Fibroblast of lung (primary cell): ENCODE data around the gene PRDX3.

Experiments used
- EZH2 ChIP-seq: IDR thresholded peaks from 2 replicates; pipeline ENCODE4 v1.5.1; 2012; ENCODE audit warnings: low read length, control low read depth, mild to moderate bottlenecking; ENCODE audit errors: missing control alignments
- TF ChIP-seq, protein P1 (sequence below), 2 donors: IDR thresholded peaks in 1 of 2; conservative IDR thresholded peaks in 1 of 2; 1 replicate in 1 of 2; 2 replicates in 1 of 2; pipeline ENCODE4 v1.5.1; 2011 to 2012; ENCODE audit warnings: low read length in 2 of 2, control low read depth in 1 of 2, inconsistent platforms in 1 of 2, low read depth in 1 of 2, mild to moderate bottlenecking in 1 of 2

DNA sequence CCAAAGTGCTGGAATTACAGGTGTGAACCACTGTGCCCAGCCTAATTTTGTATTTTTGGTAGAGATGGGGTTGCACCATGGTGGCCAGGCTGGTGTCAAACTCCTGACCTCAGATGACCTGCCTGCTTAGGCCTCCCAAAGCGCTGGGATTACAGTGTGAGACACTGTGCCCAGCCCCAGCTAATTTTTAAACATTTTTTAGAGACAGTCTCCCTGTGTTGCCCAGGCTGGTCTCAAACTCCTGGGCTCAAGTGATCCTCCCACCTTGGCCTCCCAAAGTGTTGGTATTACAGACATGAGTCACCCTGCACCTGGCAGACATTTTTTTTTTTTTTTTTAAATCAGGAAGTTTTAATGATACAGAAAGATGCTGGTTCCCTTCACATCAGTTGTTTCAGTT lies 59.2 kb downstream of the PRDX3 start:
- no peak for TF ChIP-seq EZH2
- TF ChIP-seq, protein P1, sequence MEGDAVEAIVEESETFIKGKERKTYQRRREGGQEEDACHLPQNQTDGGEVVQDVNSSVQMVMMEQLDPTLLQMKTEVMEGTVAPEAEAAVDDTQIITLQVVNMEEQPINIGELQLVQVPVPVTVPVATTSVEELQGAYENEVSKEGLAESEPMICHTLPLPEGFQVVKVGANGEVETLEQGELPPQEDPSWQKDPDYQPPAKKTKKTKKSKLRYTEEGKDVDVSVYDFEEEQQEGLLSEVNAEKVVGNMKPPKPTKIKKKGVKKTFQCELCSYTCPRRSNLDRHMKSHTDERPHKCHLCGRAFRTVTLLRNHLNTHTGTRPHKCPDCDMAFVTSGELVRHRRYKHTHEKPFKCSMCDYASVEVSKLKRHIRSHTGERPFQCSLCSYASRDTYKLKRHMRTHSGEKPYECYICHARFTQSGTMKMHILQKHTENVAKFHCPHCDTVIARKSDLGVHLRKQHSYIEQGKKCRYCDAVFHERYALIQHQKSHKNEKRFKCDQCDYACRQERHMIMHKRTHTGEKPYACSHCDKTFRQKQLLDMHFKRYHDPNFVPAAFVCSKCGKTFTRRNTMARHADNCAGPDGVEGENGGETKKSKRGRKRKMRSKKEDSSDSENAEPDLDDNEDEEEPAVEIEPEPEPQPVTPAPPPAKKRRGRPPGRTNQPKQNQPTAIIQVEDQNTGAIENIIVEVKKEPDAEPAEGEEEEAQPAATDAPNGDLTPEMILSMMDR (conservative IDR thresholded peaks at IDR 0.05 in 1 of 2, IDR thresholded peaks at IDR 0.05 in 1 of 2; ENCODE audit: low read depth in 1 of 2, low read length in 2 of 2) = no peak
